Activated T-cell treated with anti-CD3 and anti-CD28 coated beads for 4 hours (primary cell): ENCODE measurements around the gene SPDYE1.

Source experiments
- DNase-seq: peaks from one replicate; pipeline ENCODE4 v3.0.0-alpha.2; 2020

Gene SPDYE1

GRCh38 chr7:44044315-44045225, 46.9 kb downstream of the SPDYE1 start, which contains the start of gene DBNL:
Gene DBNL (plus strand): TSS chr7:44044702. CDS start chr7:44044738, 36 bp downstream.
- DNase-seq: peak; percentile 83

- DNase-seq: no peak
Observed at GRCh38 chr7:44045226-44046014, 47.7 kb downstream of the SPDYE1 start.

DNA sequence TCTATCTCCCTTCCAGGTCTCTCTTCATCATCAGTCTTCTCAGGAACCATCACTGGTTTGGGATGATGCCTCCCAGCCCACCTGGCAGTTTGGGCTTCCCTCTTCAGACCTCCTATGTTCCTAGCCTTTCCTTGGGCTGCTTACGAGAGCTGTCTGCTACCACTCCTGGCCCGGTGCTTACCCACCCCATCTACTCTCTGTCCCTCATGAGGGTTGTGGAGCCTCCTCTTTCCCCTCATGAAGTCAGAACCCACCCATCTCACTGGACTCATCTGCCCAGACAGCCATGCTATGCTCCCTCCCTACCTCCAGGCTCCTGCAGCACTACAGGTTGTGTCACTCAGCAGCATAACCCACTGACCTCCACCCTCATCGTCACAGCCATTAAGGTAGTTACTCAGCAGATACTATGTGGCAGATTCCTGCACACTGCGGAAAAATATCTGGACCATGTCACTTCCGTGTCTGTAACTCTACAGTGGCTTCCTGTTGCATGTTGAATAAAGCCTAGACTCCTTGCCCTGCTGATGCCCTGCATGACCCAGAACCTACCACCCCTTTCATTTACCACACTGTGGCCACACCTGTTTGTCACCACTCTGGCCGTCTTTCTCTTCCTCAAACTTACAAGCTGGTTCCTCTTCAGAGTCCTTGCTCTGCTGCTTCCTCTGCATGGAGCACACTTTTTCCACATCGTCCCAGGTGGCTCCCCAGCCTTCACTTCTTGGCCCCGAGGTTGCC, 48.8 kb downstream of the SPDYE1 start:
- no peak for DNase-seq

GRCh38 chr7:44048031-44048795, 50.5 kb downstream of the SPDYE1 start:
- no peak for DNase-seq

GRCh38 chr7:44050121-44050914, 52.6 kb downstream of the SPDYE1 start:
- no peak for DNase-seq

DNA sequence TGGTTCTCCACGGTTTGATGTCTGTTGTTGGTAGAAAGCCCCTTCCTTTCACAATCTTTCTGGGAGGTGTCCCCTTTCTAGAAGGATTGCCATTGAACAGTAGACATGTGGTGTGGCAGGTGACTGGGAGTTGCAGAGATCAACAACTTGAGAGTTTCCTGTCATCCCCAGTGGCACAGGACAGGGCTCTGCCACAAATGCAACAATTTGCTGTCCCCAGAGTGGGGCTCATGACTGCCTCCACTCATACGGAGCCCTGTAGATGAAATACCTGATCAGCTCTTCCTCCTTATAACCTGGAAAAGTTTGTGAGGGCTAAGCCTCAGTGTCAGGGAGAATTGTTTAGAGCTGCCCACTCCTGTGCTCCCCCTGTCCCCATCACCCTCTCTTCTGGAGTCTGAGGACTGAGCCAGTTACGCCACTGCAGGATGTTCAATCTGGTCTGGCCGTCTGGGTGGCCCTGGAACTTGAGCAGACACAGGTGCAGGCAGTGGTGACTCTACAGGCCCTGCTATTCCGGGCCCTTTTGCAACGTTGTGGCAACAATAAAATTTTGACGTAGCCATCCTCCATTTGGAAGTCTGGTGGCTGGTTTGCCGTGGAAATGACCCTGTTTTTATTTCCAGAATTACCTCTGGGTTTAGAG, 53.3 kb downstream of the SPDYE1 start:
- no peak for DNase-seq

DNA sequence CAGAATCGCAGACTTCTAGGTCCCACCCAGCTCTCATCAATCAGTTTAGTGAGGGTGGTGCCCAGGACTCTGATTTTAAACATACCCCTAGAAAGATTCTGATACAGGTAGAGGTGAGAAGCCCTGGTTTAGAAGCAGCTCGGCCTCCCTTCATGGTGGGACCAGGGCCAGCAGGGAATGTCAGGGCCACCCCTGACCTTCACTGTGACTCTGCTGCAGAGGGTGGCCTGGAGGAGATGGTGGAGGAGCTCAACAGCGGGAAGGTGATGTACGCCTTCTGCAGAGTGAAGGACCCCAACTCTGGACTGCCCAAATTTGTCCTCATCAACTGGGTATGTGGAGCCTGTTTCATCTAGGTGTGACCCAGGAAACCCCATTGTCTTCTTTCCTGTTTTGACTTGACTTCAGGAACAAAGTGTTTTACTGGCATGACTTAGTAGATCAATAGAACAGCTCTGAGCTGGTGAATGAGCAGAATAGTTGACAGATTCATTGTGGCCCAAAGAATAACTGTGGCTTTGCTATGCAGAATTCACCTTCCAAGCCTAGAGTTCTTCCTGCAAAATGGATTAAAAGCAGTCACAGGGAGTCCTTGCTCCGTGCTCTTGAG, 54.0 kb downstream of the SPDYE1 start:
- DNase-seq: no peak

DNA sequence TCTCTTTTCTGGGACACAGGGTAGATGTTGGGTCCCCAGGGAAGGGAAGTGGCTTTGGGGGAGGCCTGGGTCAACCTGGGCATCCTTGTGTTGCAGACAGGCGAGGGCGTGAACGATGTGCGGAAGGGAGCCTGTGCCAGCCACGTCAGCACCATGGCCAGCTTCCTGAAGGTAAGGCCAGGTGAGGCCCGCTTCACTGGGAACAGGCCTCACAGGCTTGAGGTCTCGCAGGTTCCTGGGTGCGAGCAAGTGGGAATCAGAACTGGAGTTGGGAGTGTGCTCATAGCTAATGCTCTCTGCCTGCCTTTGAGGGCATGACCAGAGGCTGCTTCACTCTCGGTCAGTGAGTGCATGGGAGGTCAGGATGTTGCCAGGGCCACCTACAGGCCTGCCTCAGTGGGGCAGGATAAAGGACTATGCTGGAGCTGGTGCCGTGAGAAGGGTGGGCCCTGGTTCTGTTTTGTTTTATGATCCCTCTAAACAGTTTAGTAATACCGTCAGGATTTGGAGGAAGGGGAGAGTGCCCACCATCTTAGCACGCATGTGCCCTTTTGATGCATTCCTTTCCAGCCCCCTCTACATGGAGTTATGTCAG, 55.2 kb downstream of the SPDYE1 start:
- DNase-seq: no peak

- DNase-seq: no peak
Observed at GRCh38 chr7:44056681-44057080, 59.0 kb downstream of the SPDYE1 start.

DNA sequence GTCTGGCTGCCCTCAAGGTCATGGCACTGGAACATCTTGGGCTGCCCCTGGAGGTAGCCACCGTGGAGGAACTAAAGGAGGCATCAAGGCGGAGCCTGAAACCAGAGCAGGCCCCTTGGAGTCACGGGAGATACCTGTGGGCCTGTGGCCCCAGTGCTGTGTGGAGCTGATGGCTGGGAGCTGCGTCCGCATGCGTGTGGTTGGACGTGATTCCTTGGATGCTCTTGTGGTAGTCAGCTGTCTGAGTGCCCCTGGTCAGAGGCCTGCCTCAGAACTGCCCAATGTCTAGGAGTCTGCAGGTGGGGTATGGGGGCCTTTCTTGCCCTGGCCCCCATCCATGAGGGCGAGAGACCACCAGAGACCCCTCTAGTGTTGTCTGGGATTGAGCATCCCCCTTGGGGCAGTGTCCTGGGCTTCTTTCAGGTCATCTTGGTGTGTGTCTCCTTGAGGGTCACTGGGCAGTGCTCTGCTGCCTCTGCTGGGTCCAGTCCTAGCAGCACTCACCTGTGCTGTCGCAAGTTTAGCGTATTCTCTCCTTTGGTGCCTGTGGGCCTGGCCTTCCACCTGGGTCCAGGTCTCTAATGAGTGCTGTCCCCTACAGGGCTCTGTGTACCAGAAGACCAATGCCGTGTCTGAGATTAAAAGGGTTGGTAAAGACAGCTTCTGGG, 59.6 kb downstream of the SPDYE1 start:
- no peak for DNase-seq

DNA sequence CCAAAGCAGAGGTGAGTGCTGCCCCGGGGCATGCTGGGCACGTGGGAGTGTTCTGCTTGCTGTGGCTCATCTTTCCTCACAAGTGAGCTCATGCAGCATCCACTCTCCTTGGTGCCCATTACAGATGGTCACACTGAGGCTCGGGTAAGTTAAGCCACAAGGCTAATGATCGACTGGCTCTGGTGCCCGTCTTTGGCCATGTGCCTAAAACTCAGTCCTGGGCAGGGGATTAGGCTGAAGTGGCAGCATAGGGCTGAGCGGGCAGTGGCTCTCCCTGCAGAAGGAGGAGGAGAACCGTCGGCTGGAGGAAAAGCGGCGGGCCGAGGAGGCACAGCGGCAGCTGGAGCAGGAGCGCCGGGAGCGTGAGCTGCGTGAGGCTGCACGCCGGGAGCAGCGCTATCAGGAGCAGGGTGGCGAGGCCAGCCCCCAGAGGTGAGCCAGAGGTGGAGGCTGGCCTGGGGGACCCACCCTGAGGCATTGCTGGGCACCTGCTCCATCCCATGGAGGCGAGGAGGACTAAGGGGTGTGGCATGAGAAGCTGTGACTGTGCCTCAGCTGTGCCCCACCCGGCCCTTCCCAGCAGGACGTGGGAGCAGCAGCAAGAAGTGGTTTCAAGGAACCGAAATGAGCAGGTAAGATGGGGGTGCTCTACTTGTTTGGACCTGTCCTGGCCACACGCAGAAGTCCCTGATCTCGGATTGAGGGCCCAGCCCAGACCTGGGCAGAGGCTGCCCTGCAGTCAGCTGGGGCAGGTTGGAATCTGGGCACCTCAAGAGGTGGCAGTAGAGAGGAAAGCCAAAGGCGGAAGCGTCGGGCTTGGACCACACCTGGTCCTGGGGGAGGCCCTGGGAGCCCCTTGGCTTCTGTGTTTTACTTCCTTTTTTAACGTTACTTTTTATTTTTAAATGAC, 60.4 kb downstream of the SPDYE1 start:
- no peak for DNase-seq

GRCh38 chr7:44058759-44059218, 61.1 kb downstream of the SPDYE1 start:
- no peak for DNase-seq

GRCh38 chr7:44059219-44060090, 61.8 kb downstream of the SPDYE1 start:
- no peak for DNase-seq
